ENCODE measurements around the gene SCN4B.

DNA sequence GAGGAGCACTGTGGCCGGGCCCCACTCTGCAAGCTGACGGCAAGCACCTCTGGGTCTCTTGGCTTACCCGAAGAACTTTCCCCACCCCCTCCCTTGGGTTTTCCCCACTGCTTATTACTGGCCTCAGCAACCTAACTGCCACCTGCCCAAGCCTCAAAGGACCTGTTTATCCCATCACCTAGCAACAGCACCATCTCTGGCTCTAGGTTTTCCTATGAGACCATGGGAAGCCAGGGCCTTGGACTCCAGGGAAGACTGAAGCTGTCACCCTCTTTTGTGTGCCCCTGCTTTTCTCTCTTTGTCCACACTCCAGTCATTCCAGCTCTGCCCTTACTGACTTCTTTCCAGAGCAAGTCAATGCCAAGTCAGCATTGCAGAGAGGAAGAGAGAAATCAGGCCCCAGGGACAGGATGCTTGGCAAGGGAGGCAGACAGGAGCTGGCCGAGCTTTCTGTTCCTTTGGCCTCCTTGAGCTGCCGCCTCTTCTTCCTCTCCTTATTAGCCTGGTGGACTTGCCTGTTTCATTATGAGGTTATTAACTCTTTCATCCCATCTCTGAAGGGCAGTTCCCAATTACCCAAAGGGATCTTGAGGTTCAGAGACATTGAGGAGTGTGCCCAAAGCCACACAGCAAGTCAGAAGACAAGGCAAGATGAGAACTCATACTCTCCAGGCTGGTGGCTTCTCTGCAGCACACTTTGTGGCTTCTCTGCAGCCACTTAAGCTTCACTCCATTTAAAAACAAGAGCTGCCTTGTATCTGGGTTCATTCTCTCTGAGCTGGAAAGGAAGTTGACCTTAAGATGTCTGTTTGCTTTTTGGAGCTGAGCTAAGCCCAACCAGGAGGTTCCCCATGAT, 65.5 kb downstream of the SCN4B start, which contains the start of gene SMIM35:
- TF ChIP-seq, protein P1, sequence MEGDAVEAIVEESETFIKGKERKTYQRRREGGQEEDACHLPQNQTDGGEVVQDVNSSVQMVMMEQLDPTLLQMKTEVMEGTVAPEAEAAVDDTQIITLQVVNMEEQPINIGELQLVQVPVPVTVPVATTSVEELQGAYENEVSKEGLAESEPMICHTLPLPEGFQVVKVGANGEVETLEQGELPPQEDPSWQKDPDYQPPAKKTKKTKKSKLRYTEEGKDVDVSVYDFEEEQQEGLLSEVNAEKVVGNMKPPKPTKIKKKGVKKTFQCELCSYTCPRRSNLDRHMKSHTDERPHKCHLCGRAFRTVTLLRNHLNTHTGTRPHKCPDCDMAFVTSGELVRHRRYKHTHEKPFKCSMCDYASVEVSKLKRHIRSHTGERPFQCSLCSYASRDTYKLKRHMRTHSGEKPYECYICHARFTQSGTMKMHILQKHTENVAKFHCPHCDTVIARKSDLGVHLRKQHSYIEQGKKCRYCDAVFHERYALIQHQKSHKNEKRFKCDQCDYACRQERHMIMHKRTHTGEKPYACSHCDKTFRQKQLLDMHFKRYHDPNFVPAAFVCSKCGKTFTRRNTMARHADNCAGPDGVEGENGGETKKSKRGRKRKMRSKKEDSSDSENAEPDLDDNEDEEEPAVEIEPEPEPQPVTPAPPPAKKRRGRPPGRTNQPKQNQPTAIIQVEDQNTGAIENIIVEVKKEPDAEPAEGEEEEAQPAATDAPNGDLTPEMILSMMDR (IDR thresholded peaks at IDR 0.05; ENCODE audit: borderline replicate concordance, extremely low read depth, low read length, poor library complexity, severe bottlenecking): no peak
- no peak for TF ChIP-seq EZH2 (IDR thresholded peaks at IDR 0.05; ENCODE audit: borderline replicate concordance, low read depth, low read length, severe bottlenecking)

Data from DND-41 (cell line).